Measurements from ENCODE around the gene KHDC1L.
"Not testable (repeated sequence)": the region's sequence is repeated elsewhere in the genome, so short reads cannot be mapped to it uniquely, and the experiment has no call there.

KHDC1L gene

GRCh38 chr6:73200735-73201134, 24.6 kb downstream of the KHDC1L start:
- TF ChIP-seq, protein P1, sequence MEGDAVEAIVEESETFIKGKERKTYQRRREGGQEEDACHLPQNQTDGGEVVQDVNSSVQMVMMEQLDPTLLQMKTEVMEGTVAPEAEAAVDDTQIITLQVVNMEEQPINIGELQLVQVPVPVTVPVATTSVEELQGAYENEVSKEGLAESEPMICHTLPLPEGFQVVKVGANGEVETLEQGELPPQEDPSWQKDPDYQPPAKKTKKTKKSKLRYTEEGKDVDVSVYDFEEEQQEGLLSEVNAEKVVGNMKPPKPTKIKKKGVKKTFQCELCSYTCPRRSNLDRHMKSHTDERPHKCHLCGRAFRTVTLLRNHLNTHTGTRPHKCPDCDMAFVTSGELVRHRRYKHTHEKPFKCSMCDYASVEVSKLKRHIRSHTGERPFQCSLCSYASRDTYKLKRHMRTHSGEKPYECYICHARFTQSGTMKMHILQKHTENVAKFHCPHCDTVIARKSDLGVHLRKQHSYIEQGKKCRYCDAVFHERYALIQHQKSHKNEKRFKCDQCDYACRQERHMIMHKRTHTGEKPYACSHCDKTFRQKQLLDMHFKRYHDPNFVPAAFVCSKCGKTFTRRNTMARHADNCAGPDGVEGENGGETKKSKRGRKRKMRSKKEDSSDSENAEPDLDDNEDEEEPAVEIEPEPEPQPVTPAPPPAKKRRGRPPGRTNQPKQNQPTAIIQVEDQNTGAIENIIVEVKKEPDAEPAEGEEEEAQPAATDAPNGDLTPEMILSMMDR (IDR thresholded peaks at IDR 0.05; ENCODE audit: low read depth, low read length), result no peak
- DNase-seq (ENCODE audit: extremely low read depth, low read depth), result no peak

DNA sequence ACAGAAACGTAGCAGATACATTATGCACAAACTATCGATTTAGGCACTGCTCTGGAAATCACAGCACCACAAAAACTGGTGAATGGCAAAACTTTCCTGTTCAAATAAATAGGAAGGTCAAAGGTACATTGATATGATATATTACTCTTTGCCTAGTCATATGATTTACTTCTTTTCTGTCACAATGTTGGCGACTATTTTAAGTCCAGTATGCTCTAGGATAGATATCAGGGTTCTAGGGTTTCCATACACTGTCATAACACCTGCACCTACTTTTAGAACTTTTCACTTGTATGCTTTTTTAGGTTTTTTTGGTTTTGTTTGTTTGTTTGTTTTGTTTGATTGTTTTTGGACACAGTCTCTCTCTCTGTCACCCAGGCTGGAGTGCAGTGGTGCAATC, 25.0 kb downstream of the KHDC1L start:
- TF ChIP-seq, protein P1 (IDR thresholded peaks at IDR 0.05; ENCODE audit: low read depth, low read length), result no peak
- DNase-seq (ENCODE audit: extremely low read depth, low read depth), result no peak

DNA sequence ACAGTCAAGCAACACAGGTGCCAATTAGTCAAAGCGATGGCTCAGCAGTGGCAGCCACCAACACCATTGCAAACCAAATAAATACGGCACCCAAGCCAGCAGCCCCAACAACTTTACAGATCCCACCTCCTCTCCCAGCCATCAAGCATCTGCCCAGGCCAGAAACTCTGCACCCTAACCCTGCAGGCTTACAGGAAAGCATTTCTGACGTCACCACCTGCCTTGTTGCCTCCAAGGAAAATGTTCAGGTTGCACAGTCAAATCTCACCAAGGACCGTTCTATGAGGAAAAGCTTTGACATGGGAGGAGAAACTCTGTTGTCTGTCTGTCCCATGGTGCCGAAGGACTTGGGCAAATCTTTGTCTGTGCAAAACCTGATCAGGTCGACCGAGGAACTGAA, 30.6 kb downstream of the KHDC1L start:
- no peak for DNase-seq (ENCODE audit: extremely low read depth, low read depth)
- TF ChIP-seq, protein P1 (IDR thresholded peaks at IDR 0.05; ENCODE audit: low read depth, low read length), result no peak

DNA sequence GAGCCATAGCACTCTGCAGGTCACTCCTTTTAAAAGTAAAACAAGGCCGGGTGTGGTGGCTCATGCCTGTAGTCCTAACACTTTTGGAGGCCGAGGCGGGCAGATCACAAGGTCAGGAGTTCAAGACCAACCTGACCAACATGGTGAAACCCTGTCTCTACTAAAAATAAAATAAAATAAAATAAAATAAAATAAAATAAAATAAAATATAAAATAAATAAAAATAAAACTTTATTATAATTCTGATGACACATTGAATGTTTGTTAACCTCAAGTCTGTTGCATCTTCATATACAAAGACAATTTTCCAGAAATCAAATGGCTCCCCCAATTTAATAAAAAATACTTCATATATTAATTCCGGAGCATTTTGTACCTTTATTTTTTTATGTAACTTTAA, 32.0 kb downstream of the KHDC1L start:
- not testable (repeated sequence) for DNase-seq (ENCODE audit: extremely low read depth, low read depth)

GRCh38 chr6:73182021-73182607, 43.2 kb downstream of the KHDC1L start:
- TF ChIP-seq, protein P1 (IDR thresholded peaks at IDR 0.05; ENCODE audit: low read depth, low read length), result no peak

GRCh38 chr6:73180763-73181619, 44.3 kb downstream of the KHDC1L start:
- TF ChIP-seq, protein P1 (IDR thresholded peaks at IDR 0.05; ENCODE audit: low read depth, low read length), result peak; percentile 87
- DNase-seq (ENCODE audit: extremely low read depth, low read depth), result peak; percentile 60

More at GRCh38 chr6:73182021-73182607, 43.2 kb downstream of the KHDC1L start:
- no peak for DNase-seq (ENCODE audit: extremely low read depth, low read depth)

GRCh38 chr6:73180076-73180738, 45.1 kb downstream of the KHDC1L start:
- DNase-seq (ENCODE audit: extremely low read depth, low read depth), result no peak
- TF ChIP-seq, protein P1 (IDR thresholded peaks at IDR 0.05; ENCODE audit: low read depth, low read length), result no peak

Data from AG09319 (cell line).